Peyer's patch (tissue), 4 donors: ENCODE measurements around the gene CUL4B. TPM values are rescaled to one million over a fixed set of nuclear protein-coding genes. Genes with fewer than 3 reads are reported as not detected.

ENCODE experiments used
- DNase-seq, 3 donors: peaks; one replicate each; pipeline ENCODE4 v3.0.0-alpha.2; 2017 to 2019
- H3K27ac ChIP-seq, 4 donors: fragments of 200-600 bp; sonication (generic); one replicate each; pipeline ENCODE4 v1.5.1; 2016 to 2019
- H3K27me3 ChIP-seq, 2 donors: fragments of 200-600 bp; sonication (generic); one replicate each; pipeline ENCODE4 v1.5.1; 2019
- H3K36me3 ChIP-seq, 3 donors: fragments of 200-600 bp; sonication (generic); one replicate each; pipeline ENCODE4 v1.5.1; 2016 to 2019
- H3K4me1 ChIP-seq, 4 donors: fragments of 200-600 bp; sonication (generic); one replicate each; pipeline ENCODE4 v1.5.1; 2016 to 2019
- H3K4me3 ChIP-seq, 4 donors: fragments of 200-600 bp; sonication (generic); 1 replicate in 3 of 4; 2 replicates in 1 of 4; pipeline ENCODE4 v1.5.1; 2016 to 2019; ENCODE audit warnings: mild to moderate bottlenecking in 1 of 4
- H3K9me3 ChIP-seq, 4 donors: fragments of 200-600 bp; sonication (generic); one replicate each; pipeline ENCODE4 v1.5.1; 2016 to 2019; ENCODE audit warnings: mild to moderate bottlenecking in 1 of 4
- CTCF ChIP-seq, 6 experiments: fragments of 450-650 bp in 4 of 6; fragments of 200-600 bp in 2 of 6; sonication (generic) in 1 of 6; IDR thresholded peaks; one replicate each; pipeline ENCODE4 v1.5.1; 2017 to 2019; ENCODE audit warnings: antibody characterized with exemption in 6 of 6, mild to moderate bottlenecking in 3 of 6, moderate library complexity in 1 of 6
- POLR2A ChIP-seq, 2 donors: fragments of 450-650 bp; IDR thresholded peaks; one replicate each; pipeline ENCODE4 v1.5.1; 2017; ENCODE audit warnings: antibody characterized with exemption in 2 of 2, mild to moderate bottlenecking in 2 of 2, moderate library complexity in 2 of 2
- total RNA-seq, 4 donors: library from RNA; depleted of rRNA; stranded (reverse); fragments of >200 nt; gene quantifications; one replicate each; pipeline ENCODE4 v1.1.0, GENCODE V29; 2016

CUL4B gene
- total RNA-seq, 4 donors from 2014 or later = 17.1 to 59.4 (median 22.8) TPM

GRCh38 chrX:120570011-120570600 lies 9.3 kb upstream of the CUL4B start:
- TF ChIP-seq POLR2A (IDR thresholded peaks at IDR 0.05) (no peak), CTCF (IDR thresholded peaks at IDR 0.05) (no peak)
- Histone ChIP-seq H3K4me3 (no peak overlapping the region), H3K4me1 (no peaks in the 10 kb centered on the region), H3K9me3 (no peaks in the 10 kb centered on the region), H3K27ac (no peak overlapping the region), H3K36me3 (no peaks in the 10 kb centered on the region), H3K27me3 (no peaks in the 10 kb centered on the region)
- DNase-seq = no peak

- Histone ChIP-seq H3K4me1 (no peaks in the 10 kb centered on the region), H3K36me3 (no peaks in the 10 kb centered on the region), H3K9me3 (no peaks in the 10 kb centered on the region), H3K27me3 (no peaks in the 10 kb centered on the region), H3K27ac (no peak overlapping the region), H3K4me3 (no peak overlapping the region)
- no peak for DNase-seq
- TF ChIP-seq CTCF (IDR thresholded peaks at IDR 0.05) (no peak), POLR2A (IDR thresholded peaks at IDR 0.05) (no peak)
Measured at GRCh38 chrX:120568609-120569008, 7.8 kb upstream of the CUL4B start.

- DNase-seq = no peak
- no peak overlapping the region for H3K27ac ChIP-seq
- H3K9me3 ChIP-seq = no peaks in the 10 kb centered on the region
Measured at GRCh38 chrX:120568035-120568434, 7.3 kb upstream of the CUL4B start.

GRCh38 chrX:120566817-120567216 lies 6.1 kb upstream of the CUL4B start:
- Histone ChIP-seq H3K27me3 (no peaks in the 10 kb centered on the region), H3K36me3 (no peaks in the 10 kb centered on the region), H3K9me3 (no peaks in the 10 kb centered on the region), H3K27ac (no peak overlapping the region), H3K4me1 (peaks cover 0 to 16% (median 0%) of the 10 kb centered on the region in 4 donors), H3K4me3 (no peak overlapping the region)
- DNase-seq = no peak
- TF ChIP-seq POLR2A (IDR thresholded peaks at IDR 0.05) (no peak), CTCF (IDR thresholded peaks at IDR 0.05) (no peak)

More at GRCh38 chrX:120568035-120568434, 7.3 kb upstream of the CUL4B start:
- H3K27me3 ChIP-seq = no peaks in the 10 kb centered on the region
- H3K4me1 ChIP-seq = peaks cover 0 to 3% (median 0%) of the 10 kb centered on the region in 4 donors
- H3K36me3 ChIP-seq = no peaks in the 10 kb centered on the region
- TF ChIP-seq CTCF (IDR thresholded peaks at IDR 0.05) (no peak), POLR2A (IDR thresholded peaks at IDR 0.05) (no peak)
- H3K4me3 ChIP-seq = no peak overlapping the region

GRCh38 chrX:120564925-120565324 lies 4.2 kb upstream of the CUL4B start:
- Histone ChIP-seq H3K9me3 (no peaks in the 10 kb centered on the region), H3K27me3 (no peaks in the 10 kb centered on the region), H3K36me3 (no peaks in the 10 kb centered on the region), H3K4me1 (peaks cover 0 to 16% (median 0%) of the 10 kb centered on the region in 4 donors), H3K4me3 (no peak overlapping the region), H3K27ac (no peak overlapping the region)
- TF ChIP-seq POLR2A (IDR thresholded peaks at IDR 0.05) = no peak
- no peak for DNase-seq

- H3K9me3 ChIP-seq = no peaks in the 10 kb centered on the region
- no peak overlapping the region for H3K4me3 ChIP-seq
- no peaks in the 10 kb centered on the region for H3K27me3 ChIP-seq
- no peak for DNase-seq
- peaks cover 0 to 16% (median 0%) of the 10 kb centered on the region in 4 donors for H3K4me1 ChIP-seq
- H3K36me3 ChIP-seq = no peaks in the 10 kb centered on the region
- peak overlapping the region in 1 of 4 donors; percentile 100 for H3K27ac ChIP-seq
- TF ChIP-seq CTCF (IDR thresholded peaks at IDR 0.05) (no peak), POLR2A (IDR thresholded peaks at IDR 0.05) (no peak)
Measured at GRCh38 chrX:120562569-120562926, 1.8 kb upstream of the CUL4B start.
